K562 (cell line): Measurements from ENCODE around the gene NFATC1.

Source experiments
- ATF1 ChIP-seq, 2 experiments: fragments of 450-650 bp in 1 of 2; IDR thresholded peaks; 2 replicates each; pipeline ENCODE4 v1.6.1; 2016; ENCODE audit warnings: missing compliant biosample characterization in 1 of 2, missing genetic modification characterization in 1 of 2
- CSDE1 ChIP-seq, 2 experiments: fragments of 450-650 bp; IDR thresholded peaks; 2 replicates each; pipeline ENCODE4 v1.6.1; 2016; ENCODE audit warnings: mild to moderate bottlenecking in 1 of 2
- FOXM1 ChIP-seq, 2 experiments: fragments of 450-650 bp in 1 of 2; sonication (generic) in 1 of 2; formaldehyde crosslinking in 1 of 2; IDR thresholded peaks; 2 replicates each; pipeline versions ENCODE4 v1.6.1 to v1.9.0; 2017 to 2022; ENCODE audit warnings: low read depth in 2 of 2, mild to moderate bottlenecking in 2 of 2, missing genetic modification reagents in 1 of 2, moderate library complexity in 1 of 2
- GATAD2B ChIP-seq: fragments of 450-650 bp; IDR thresholded peaks from 2 replicates; pipeline ENCODE4 v1.6.1; 2017; ENCODE audit warnings: mild to moderate bottlenecking, borderline replicate concordance
- RAD21 ChIP-seq, 2 experiments: fragments of 250-450 bp in 1 of 2; fragments of 450-650 bp in 1 of 2; sonication (Bioruptor Pico) in 1 of 2; formaldehyde crosslinking in 1 of 2; IDR thresholded peaks in 1 of 2; conservative IDR thresholded peaks in 1 of 2; 2 replicates each; pipeline versions ENCODE4 v1.4.0 to v1.8.0; 2020 to 2022; ENCODE audit warnings: mild to moderate bottlenecking in 2 of 2, moderate library complexity in 1 of 2
- TF ChIP-seq, protein P1 (sequence below): fragments of 450-650 bp; IDR thresholded peaks from 2 replicates; pipeline ENCODE4 v1.6.1; 2016; ENCODE audit warnings: borderline replicate concordance

- no peak for TF ChIP-seq RAD21 (CRISPR knock-in tag; conservative IDR thresholded peaks at IDR 0.05 in 1 of 2, IDR thresholded peaks at IDR 0.05 in 1 of 2)
- TF ChIP-seq, protein P1, sequence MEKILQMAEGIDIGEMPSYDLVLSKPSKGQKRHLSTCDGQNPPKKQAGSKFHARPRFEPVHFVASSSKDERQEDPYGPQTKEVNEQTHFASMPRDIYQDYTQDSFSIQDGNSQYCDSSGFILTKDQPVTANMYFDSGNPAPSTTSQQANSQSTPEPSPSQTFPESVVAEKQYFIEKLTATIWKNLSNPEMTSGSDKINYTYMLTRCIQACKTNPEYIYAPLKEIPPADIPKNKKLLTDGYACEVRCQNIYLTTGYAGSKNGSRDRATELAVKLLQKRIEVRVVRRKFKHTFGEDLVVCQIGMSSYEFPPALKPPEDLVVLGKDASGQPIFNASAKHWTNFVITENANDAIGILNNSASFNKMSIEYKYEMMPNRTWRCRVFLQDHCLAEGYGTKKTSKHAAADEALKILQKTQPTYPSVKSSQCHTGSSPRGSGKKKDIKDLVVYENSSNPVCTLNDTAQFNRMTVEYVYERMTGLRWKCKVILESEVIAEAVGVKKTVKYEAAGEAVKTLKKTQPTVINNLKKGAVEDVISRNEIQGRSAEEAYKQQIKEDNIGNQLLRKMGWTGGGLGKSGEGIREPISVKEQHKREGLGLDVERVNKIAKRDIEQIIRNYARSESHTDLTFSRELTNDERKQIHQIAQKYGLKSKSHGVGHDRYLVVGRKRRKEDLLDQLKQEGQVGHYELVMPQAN: no peak
- TF ChIP-seq FOXM1 (IDR thresholded peaks at IDR 0.05; ENCODE audit: low read depth): no peak
- TF ChIP-seq FOXM1 (CRISPR knock-in tag; IDR thresholded peaks at IDR 0.05; ENCODE audit: low read depth): no peak
- no peak for TF ChIP-seq CSDE1 (IDR thresholded peaks at IDR 0.05)
- TF ChIP-seq GATAD2B: no peak
- TF ChIP-seq ATF1 (CRISPR knock-in tag; IDR thresholded peaks at IDR 0.05): no peak
- no peak for TF ChIP-seq ATF1 (tag; IDR thresholded peaks at IDR 0.05)
Observed at GRCh38 chr18:79441420-79441819, 45.7 kb downstream of the NFATC1 start.
